DMS 273 (cell line): ENCODE results near the gene FGFR3.
A peak's percentile ranks its signal among the peaks of the same experiment; 100 is the strongest.

Experiments
- DNase-seq: peaks from one replicate; lab custom pipeline; 2025; ENCODE audit not compliant: unreplicated experiment; lab: John Stamatoyannopoulos, UW

The FGFR3 gene

DNA sequence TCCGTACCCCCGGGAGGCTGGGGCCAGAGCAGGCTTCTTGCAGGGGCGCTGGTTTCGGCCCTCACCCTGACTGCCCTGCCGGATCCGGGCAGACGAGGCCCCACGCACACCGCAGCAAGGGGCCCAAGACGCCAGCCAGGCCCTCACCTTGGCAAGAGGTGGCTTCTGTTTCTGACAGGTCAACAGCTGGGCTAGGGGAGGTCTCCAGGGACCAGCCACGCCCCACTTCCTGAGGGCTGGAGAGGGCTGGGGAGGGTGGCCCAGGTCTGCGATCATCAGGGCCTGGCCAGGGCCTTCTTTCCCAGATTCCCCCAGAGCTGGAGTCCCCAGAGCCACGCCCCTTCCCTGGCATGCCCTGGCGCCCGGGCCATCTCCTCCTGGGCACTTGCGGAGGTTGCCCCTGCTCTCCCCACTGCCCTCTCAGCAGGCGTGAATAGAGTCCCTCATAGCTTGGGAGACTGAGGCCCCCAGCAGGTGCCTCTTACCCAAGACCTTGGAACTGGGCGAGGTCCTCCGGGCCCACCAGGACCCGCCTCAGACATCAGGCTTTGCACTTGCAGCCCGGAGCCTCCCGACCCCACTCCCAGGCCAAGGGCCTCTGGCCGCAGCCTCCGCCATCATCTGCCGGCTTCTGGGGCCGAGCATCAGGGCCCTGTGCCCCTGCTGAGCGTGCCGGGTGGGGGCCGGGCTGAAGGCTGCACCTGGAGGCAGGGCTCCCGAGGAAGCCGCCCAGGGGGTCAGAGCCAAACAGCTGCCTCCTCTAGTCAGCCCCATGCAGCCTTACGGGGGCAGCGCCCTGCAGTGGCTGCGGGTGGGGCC, 6.3 kb upstream of the FGFR3 start:
- DNase-seq, result peak; percentile 21

- no peak for DNase-seq
Measured at GRCh38 chr4:1787411-1788077, 5.5 kb upstream of the FGFR3 start.

- DNase-seq, result no peak
Measured at GRCh38 chr4:1788254-1788973, 4.7 kb upstream of the FGFR3 start.

- no peak for DNase-seq
Measured at GRCh38 chr4:1789552-1789951, 3.5 kb upstream of the FGFR3 start.

GRCh38 chr4:1790005-1790404, 3.1 kb upstream of the FGFR3 start:
- DNase-seq, result no peak

DNA sequence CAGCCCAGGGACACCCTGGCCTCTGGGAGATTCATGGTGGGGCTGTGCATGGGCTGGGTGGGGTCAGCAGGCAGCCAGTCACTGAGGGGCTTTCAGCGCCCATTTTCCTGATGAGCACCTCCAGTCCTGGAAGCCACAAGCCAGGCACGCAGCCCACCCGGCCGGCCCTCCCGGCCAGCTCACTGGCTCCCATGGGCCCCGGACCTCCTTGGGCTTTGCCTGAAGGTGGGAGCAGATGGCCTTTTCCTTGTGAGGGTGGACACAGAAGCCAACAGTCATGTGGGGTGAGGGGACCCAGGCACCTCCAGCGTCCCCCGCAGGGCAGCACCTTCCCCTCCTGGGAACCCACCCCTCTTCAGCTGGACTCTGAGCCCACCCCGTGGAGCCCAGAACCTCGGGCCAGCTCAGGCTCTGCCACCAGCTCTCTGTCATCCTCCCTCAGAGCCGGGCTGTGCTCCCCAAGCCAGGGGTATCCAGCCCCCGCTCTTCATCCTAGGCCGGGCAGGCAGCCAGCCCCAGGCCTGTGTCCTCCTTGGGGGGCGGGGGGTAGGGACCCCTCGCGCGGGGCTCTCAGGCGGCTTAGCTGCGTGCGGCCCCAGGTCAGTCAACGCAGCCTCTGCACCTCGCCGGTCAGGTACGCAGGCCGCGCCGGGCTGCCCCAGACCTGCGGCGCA, 798 bp upstream of the FGFR3 start:
- no peak for DNase-seq

DNA sequence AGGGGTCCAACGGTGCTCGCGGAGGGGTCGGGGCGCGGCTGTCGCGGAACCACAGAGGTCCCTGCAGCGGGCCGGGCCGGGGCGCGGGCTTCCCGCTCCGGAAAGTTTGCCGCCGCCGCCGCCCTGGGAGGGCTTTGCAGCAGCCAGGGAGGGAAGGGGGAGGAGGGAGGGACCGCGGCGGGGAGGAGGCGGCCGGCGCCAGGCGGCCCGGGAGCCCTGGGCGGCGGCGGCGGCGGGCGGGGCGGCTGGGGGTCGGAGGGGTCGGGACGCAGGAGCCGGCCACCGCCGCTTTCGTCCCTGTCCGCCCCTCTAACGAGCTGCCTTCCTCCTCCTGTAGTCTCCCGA, 375 bp downstream of the FGFR3 start:
- DNase-seq, result peak; percentile 57

DNA sequence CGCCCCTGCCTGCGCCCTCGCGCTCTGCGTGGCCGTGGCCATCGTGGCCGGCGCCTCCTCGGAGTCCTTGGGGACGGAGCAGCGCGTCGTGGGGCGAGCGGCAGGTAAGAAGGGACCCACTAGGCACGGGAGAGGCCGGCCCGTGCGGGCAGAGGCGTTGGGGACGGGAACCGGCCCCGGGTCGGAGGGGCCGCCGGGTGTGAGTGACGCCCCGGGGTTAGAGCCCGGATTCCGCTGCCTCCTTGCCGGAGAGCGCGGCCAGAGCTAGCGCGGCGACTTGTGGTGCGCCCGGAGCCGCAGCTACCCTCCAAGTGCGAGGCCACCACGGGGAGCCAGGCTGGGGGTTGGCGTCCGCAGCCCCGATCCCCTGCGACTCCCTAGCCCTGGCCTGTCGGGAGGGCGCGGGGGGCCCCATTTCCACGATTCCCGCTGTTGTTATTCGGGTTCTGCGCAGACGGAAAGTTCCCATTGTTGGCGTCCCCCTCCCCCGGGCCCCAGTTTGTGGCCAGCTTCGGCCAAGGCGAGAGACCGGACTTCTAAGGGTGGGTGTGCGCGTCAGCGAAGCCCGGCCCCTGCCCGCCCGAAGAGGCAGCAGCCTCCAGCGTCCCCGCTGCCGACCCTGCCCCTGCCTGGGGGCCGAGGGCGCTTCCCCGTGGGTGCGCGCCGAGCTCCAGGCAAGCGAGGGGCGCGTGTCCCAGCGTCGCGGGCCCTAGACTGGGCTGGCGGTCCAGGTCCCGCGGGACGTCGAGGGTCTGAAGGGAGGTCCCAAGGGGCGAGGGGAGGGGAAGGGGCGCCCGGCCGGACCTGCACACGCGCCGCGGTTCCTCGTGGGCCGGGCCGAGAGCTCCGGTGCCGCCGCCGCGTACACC, 1.1 kb downstream of the FGFR3 start:
- DNase-seq, result peak; percentile 57

DNA sequence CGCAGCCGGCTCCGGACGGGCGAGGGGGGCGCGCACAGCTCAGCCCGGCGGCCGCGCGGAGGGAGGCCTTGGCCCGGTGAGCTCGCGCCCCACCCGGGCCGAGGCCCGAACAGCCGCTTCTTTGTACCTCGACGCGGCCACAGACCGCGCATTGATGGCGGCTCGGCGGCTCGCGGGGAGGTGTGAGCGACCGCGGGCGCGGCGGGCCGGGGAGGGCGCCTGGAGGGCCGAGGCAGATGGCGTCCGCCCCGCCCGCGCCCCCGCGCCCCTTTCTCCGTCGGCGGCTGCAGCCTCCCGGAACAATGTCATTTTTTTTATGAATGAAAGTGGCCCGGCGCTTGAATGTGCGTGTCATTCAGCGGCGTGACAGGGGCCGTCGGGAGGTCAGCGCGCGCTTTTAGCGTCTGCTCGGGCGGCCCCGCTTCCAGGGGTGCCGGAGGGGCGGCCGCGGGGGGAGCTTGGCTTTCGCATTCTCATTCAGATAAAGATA, 1.8 kb downstream of the FGFR3 start:
- peak; percentile 56 for DNase-seq

DNA sequence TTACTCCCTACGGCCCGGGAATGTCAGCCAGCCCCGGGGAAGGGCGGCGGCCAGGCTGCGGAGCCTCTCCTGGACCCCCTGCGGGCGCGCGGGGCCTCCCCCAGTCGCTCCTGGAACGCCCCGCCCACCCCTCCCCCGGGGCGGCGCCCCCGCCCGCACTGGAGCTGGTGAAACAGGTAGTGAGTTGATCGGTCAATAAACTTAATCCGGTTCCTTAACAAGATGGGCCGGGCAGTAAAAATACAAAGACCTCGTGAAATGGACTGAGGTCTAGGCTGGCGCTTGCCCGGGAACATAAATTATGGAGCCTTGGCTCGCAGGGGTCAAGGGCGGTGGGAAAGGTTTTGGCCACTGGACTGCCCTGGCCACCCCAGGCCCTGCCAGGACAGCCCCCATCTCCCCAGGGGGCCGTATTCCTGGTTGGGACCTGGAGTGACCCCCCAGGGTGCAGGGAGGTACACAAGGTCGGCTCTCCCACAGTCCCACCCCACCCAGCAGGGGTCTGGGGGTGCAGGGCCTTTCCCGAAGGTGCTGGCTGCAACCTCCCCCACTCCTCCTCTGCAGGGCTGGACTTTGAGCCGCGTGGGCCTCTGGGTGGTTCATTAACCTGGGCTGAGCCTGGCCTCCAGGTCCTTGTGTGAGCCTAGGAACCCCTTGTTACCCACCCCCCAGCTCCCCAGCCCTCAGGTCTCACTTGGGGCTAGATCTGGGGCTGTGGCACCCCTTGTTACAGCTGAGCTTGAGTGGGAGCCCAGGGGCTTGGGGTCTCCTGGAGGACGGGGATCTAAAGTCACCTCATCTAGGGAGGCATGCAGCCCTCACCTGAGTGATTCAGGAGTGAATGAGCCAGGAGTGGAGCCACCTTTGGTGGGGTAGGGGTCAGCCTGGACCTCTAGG, 2.5 kb downstream of the FGFR3 start:
- peak; percentile 56 for DNase-seq

DNA sequence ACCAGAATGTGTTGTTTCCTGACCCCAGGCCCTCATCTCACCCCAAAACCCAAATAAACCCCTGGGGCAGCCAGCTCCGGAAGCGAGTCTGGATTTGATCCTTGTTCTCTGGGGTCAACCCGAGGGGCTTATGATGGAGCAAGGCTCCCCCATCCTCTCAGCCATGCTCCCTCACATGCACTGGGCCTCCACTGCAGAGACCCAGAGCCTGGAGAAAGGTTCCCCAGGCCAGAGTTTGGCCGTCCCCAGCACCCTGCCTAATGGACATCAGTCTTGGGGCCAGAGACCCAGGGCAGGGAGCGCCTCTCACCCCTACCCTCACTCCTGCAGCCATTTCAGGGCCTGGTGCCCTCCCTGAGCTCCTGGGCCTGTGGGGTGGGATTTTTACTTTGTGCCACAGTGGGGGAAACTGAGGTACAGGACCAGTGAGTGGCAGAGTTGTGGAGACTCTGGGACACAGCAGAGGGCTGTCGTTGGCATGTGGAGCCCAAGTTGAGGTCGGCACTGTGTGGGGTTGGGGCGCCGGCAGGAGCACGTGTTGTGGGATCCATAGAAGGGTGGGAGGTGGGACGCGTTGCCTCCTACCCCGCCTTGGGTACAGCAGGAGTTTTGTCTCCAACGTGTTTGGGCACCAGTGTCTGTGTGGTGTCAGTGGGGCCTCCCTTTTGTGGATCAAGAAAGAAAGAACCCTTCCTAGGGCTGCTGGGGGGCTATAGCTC, 3.6 kb downstream of the FGFR3 start:
- no peak for DNase-seq

DNA sequence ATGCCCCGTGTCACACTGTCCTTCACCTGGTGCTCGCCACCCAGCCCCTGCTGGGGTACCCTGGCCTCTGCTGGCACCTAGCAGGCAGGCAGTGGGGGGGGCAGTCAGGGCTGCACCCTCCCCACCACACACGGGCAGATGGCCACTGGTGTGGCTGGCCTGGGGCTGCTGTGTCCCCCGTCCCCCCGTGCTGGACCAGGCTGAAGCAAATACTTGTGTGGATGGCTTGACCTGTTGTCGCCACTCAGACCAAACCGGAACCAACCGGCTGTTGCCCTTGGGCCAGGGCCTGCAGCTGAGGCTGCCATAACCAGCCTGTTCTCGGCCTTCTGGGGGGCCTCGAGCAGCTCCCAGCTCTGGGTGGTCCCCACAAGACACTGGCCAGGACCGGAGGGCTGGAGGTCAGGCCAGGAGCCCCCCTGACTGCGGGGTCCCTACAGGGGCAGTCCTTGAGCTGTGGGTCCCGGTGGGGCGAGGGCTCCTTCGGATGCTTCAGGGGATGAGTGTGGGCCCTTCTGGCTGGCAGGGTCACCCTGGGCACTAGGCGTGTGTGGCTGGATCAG, 4.3 kb downstream of the FGFR3 start:
- no peak for DNase-seq

GRCh38 chr4:1797861-1798579, 4.9 kb downstream of the FGFR3 start:
- no peak for DNase-seq

- no peak for DNase-seq
Measured at GRCh38 chr4:1798580-1799386, 5.7 kb downstream of the FGFR3 start.

DNA sequence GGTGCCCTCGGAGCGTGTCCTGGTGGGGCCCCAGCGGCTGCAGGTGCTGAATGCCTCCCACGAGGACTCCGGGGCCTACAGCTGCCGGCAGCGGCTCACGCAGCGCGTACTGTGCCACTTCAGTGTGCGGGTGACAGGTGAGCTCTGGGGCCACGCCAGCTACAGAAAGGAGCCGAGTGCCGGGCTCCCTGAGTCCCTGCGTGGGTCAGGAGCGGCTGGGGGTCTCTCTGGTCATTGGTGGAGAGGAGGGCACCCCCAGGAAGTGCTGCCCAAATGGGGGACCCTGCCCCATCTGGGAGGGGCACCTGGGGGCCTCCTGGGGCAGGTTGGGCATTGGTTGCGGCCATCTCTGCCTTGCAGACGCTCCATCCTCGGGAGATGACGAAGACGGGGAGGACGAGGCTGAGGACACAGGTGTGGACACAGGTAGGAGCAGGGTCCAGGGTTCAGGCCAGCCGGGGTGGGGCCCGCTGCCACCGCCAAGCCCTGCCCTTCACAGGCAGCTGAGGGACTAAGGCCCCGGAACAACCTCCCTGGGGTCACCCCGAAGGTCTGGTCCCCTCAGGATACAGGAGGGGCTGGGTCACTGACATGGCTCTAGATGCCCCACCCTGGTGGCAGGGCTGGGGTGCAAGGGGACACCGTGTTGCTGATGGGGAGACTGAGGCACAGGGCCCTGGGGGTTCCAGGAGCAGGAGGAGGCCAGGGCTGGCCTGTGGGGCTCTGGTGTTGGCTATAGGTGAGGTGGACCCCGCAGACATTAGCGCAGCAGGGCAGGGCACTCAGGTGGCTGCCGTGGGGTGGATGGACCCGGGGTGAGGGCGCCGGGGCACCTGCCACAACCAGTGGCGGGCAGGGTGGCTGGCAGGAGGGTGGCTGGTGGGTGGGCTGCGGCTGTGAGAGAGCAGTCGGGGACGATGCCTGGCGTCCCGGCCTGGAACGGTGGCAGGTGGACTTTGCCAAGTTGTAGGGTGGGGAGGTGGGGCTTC, 6.6 kb downstream of the FGFR3 start:
- DNase-seq, result no peak

DNA sequence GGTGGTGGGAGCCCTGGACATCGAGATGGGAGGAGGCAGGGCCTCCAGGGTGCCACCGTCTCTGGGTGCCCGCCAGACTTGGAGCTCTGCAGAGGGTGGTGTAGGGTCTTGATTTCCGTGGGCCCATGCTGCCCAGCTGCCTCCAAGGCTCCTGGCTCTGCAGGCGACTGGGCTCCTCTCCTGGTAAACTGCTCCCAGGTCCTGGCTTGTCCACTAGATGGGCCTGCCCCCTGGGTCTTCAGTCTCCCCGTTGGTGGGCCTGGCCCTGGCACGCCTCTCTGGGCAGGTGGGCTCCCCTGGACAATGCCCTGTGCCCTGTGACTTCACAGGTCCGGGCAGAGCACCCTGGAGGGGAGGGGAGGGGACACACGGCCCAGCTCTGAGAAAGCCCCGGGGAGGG, 7.7 kb downstream of the FGFR3 start:
- no peak for DNase-seq
